ENCODE results near the gene NCBP3.

GRCh38 chr17:3864534-3864933 is 18.5 kb upstream of the NCBP3 start:
- no peak for TF ChIP-seq JUND (IDR thresholded peaks at IDR 0.05)
- TF ChIP-seq FOXA1 (IDR thresholded peaks at IDR 0.05), result no peak
- TF ChIP-seq CTCF (IDR thresholded peaks at IDR 0.05; ENCODE audit: low read depth, low read length, missing input control), result no peak
- no peak for TF ChIP-seq MAX (IDR thresholded peaks at IDR 0.05)
